Caco-2 (cell line): ENCODE measurements around the gene WDR4. TPM values are rescaled to one million over a fixed set of nuclear protein-coding genes. Genes with fewer than 3 reads are reported as not detected.

Experiments
- BruUV-seq: library from RNA; stranded (reverse); fragments of 400-500 nt; replicated peaks from 2 replicates; lab custom pipeline; 2021; lab: Mats Ljungman, UMichigan
- CTCF ChIA-PET: fragments of 300-600 bp; sonication (Branson Sonifier 250); formaldehyde crosslinking; loops from one replicate; lab custom pipeline; 2022; ENCODE audit warnings: antibody characterized with exemption; lab: Charles Lee
- POLR2A ChIA-PET: fragments of 300-600 bp; sonication (Branson Sonifier 250); formaldehyde crosslinking; loops from one replicate; lab custom pipeline; 2022; ENCODE audit warnings: antibody characterized with exemption; lab: Charles Lee
- DNase-seq, 2 experiments: peaks; one replicate each; pipeline versions ENCODE4 v3.0.0 to v3.0.0-alpha.2; 2020 to 2022
- H3K27me3 ChIP-seq: replicated peaks from 2 replicates; pipeline ENCODE4 v1.6.0; 2011; ENCODE audit warnings: low read length; ENCODE audit not compliant: control insufficient read depth, insufficient read depth
- H3K36me3 ChIP-seq: 2 replicates; pipeline ENCODE4 v1.5.1; 2011; ENCODE audit warnings: low read length; ENCODE audit not compliant: control insufficient read depth, insufficient read depth
- H3K4me1 ChIP-seq: fragments of 250-450 bp; sonication (Bioruptor Pico); 2 replicates; pipeline ENCODE4 v1.5.1; 2020; ENCODE audit warnings: mild to moderate bottlenecking
- H3K4me3 ChIP-seq: 2 replicates; pipeline ENCODE4 v1.5.1; 2011; ENCODE audit warnings: low read depth, mild to moderate bottlenecking, control low read depth, low read length
- H3K9me3 ChIP-seq: fragments of 250-450 bp; sonication (Bioruptor Pico); 2 replicates; pipeline ENCODE4 v1.5.1; 2020; ENCODE audit warnings: mild to moderate bottlenecking, moderate library complexity
- H3K27ac Mint-ChIP-seq: one replicate; pipeline ENCODE4 v1.8.0; 2022; ENCODE audit warnings: mixed read lengths; ENCODE audit not compliant: unreplicated experiment
- H3K27me3 Mint-ChIP-seq: one replicate; pipeline ENCODE4 v1.8.0; 2022; ENCODE audit warnings: mixed read lengths; ENCODE audit not compliant: insufficient read depth, unreplicated experiment
- H3K36me3 Mint-ChIP-seq: one replicate; pipeline ENCODE4 v1.8.0; 2022; ENCODE audit warnings: mild to moderate bottlenecking, mixed read lengths; ENCODE audit not compliant: insufficient read depth, unreplicated experiment
- H3K4me1 Mint-ChIP-seq: one replicate; pipeline ENCODE4 v1.8.0; 2022; ENCODE audit warnings: low read depth, mixed read lengths; ENCODE audit not compliant: unreplicated experiment
- H3K4me3 Mint-ChIP-seq: one replicate; pipeline ENCODE4 v1.8.0; 2022; ENCODE audit warnings: mild to moderate bottlenecking, moderate library complexity, mixed read lengths; ENCODE audit not compliant: unreplicated experiment
- H3K9me3 Mint-ChIP-seq: one replicate; pipeline ENCODE4 v1.8.0; 2022; ENCODE audit warnings: mixed read lengths; ENCODE audit not compliant: unreplicated experiment
- CTCF ChIP-seq, 2 experiments: fragments of 200-600 bp in 1 of 2; IDR thresholded peaks; 1 replicate in 1 of 2; 2 replicates in 1 of 2; pipeline versions ENCODE4 v1.5.1 to v1.8.0; 2011 to 2022; ENCODE audit warnings: antibody characterized with exemption in 1 of 2, control low read depth in 1 of 2, inconsistent platforms in 1 of 2, low read depth in 1 of 2, low read length in 1 of 2, mild to moderate bottlenecking in 1 of 2, moderate library complexity in 1 of 2; ENCODE audit not compliant: insufficient read depth in 1 of 2, severe bottlenecking in 1 of 2, unreplicated experiment in 1 of 2
- intact Hi-C: fragments of 100-400 bp; cut with micrococcal nuclease; formaldehyde crosslinking; loops from one replicate; pipeline ENCODE4 v1.10.0; 2022; ENCODE audit not compliant: unreplicated experiment
- total RNA-seq: library from RNA; stranded (reverse); gene quantifications from 2 replicates; pipeline ENCODE4 v1.2.3, GENCODE V29; 2022

Gene WDR4
- total RNA-seq, 1 experiment from 2014 or later: 35.0 TPM

GRCh38 chr21:42837421-42838211 is 41.7 kb downstream of the WDR4 start:
- BruUV-seq: no TSS peak
- Histone ChIP-seq H3K4me1 (peaks cover 7% of the 10 kb centered on the region; the same call in 1 of the 2 replicates), H3K27me3 (no peaks in the 10 kb centered on the region), H3K36me3 (0 out of 2 replicates have a peak, but pooled peaks cover 4% of the 10 kb centered on the region), H3K4me3 (no peak overlapping the region), H3K9me3 (no peaks in the 10 kb centered on the region)
- H3K4me1 Mint-ChIP-seq: peaks cover 16% of the 10 kb centered on the region
- POLR2A ChIA-PET: no interaction called here
- peaks cover 46% of the 10 kb centered on the region for H3K36me3 Mint-ChIP-seq
- no peak overlapping the region for H3K4me3 Mint-ChIP-seq
- TF ChIP-seq CTCF (IDR thresholded peaks at IDR 0.05; ENCODE audit: insufficient read depth in 1 of 2, low read depth in 1 of 2, low read length in 1 of 2, severe bottlenecking in 1 of 2, unreplicated experiment in 1 of 2): no peak
- H3K9me3 Mint-ChIP-seq: no peaks in the 10 kb centered on the region
- intact Hi-C loops: no loop called here
- DNase-seq: peak in 1 of 2 experiments; percentile 21
- no peaks in the 10 kb centered on the region for H3K27me3 Mint-ChIP-seq
- CTCF ChIA-PET: no interaction called here
- H3K27ac Mint-ChIP-seq: no peak overlapping the region

- intact Hi-C loops: no loop called here
- ChIA-PET POLR2A (no interaction called here), CTCF (no interaction called here)
- Histone ChIP-seq H3K4me1 (peaks cover 7% of the 10 kb centered on the region; the same call in 1 of the 2 replicates), H3K4me3 (no peak overlapping the region), H3K9me3 (no peaks in the 10 kb centered on the region), H3K27me3 (no peaks in the 10 kb centered on the region), H3K36me3 (0 out of 2 replicates have a peak, but pooled peaks cover 4% of the 10 kb centered on the region)
- no peak for TF ChIP-seq CTCF (IDR thresholded peaks at IDR 0.05; ENCODE audit: insufficient read depth in 1 of 2, low read depth in 1 of 2, low read length in 1 of 2, severe bottlenecking in 1 of 2, unreplicated experiment in 1 of 2)
- Mint-ChIP-seq H3K36me3 (peaks cover 52% of the 10 kb centered on the region), H3K27ac (no peak overlapping the region), H3K4me1 (peaks cover 16% of the 10 kb centered on the region), H3K27me3 (no peaks in the 10 kb centered on the region), H3K4me3 (no peak overlapping the region), H3K9me3 (no peaks in the 10 kb centered on the region)
- no TSS peak for BruUV-seq
- peak in 1 of 2 experiments; percentile 26 for DNase-seq
Observed at GRCh38 chr21:42836767-42837301, 42.5 kb downstream of the WDR4 start.

- Mint-ChIP-seq H3K9me3 (no peaks in the 10 kb centered on the region), H3K36me3 (peaks cover 57% of the 10 kb centered on the region), H3K27me3 (no peaks in the 10 kb centered on the region), H3K4me1 (peaks cover 16% of the 10 kb centered on the region), H3K27ac (no peak overlapping the region), H3K4me3 (no peak overlapping the region)
- peaks cover 7% of the 10 kb centered on the region; the same call in 1 of the 2 replicates for H3K4me1 ChIP-seq
- H3K36me3 ChIP-seq: 0 out of 2 replicates have a peak, but pooled peaks cover 4% of the 10 kb centered on the region
- no peak overlapping the region for H3K4me3 ChIP-seq
- no peaks in the 10 kb centered on the region for H3K9me3 ChIP-seq
- ChIA-PET CTCF (no interaction called here), POLR2A (no interaction called here)
- no peaks in the 10 kb centered on the region for H3K27me3 ChIP-seq
- TF ChIP-seq CTCF (IDR thresholded peaks at IDR 0.05; ENCODE audit: insufficient read depth in 1 of 2, low read depth in 1 of 2, low read length in 1 of 2, severe bottlenecking in 1 of 2, unreplicated experiment in 1 of 2): no peak
- no peak for DNase-seq
- intact Hi-C loops: no loop called here
- BruUV-seq: no TSS peak
Observed at GRCh38 chr21:42836402-42836666, 43.0 kb downstream of the WDR4 start.
